IMR-90 (cell line): ENCODE data around the gene NTM. TPM values are rescaled to one million over a fixed set of nuclear protein-coding genes. Genes with fewer than 3 reads are reported as not detected.

Experiments used
- ATAC-seq: fragments of 200-7000 bp; cut with Tn5 transposase; 2 replicates; pipeline ENCODE4 v1.9.1; 2020; ENCODE audit warnings: low read depth, mild to moderate bottlenecking, moderate library complexity
- BruUV-seq: library from RNA; stranded (reverse); fragments of 400-500 nt; replicated peaks from 2 replicates; lab custom pipeline; 2021; lab: Mats Ljungman, UMichigan
- CTCF ChIA-PET: fragments of 300-600 bp; formaldehyde crosslinking; extraction: SDS; loops from one replicate; lab custom pipeline; 2021; ENCODE audit warnings: antibody characterized with exemption; lab: Yijun Ruan, JAX
- POLR2A ChIA-PET: fragments of 300-600 bp; sonication (Branson Sonifier 250); formaldehyde crosslinking; loops from one replicate; lab custom pipeline; 2022; ENCODE audit warnings: antibody characterized with exemption; ENCODE audit not compliant: unreplicated experiment; lab: Charles Lee
- DNase-seq: peaks from one replicate; pipeline ENCODE4 v3.0.0; 2013
- H2AFZ ChIP-seq: replicated peaks from 2 replicates; pipeline ENCODE3; 2013; ENCODE audit warnings: low read length, mild to moderate bottlenecking; ENCODE audit not compliant: poor library complexity
- H2AK5ac ChIP-seq: 2 replicates; pipeline ENCODE4 v1.6.1; 2013; ENCODE audit warnings: low read depth, low read length, inconsistent platforms
- H2AK9ac ChIP-seq: replicated peaks from 2 replicates; pipeline ENCODE3; 2013; ENCODE audit warnings: mild to moderate bottlenecking, low read depth, low read length, moderate library complexity; ENCODE audit not compliant: poor library complexity
- H2BK120ac ChIP-seq: 2 replicates; pipeline ENCODE4 v1.6.1; 2013; ENCODE audit warnings: low read depth, low read length, inconsistent platforms
- H2BK15ac ChIP-seq: 3 replicates; pipeline ENCODE4 v1.6.1; 2013; ENCODE audit warnings: low read depth, low read length, inconsistent platforms
- H2BK20ac ChIP-seq: 2 replicates; pipeline ENCODE4 v1.6.1; 2013; ENCODE audit warnings: low read depth, mild to moderate bottlenecking, inconsistent platforms, low read length, moderate library complexity
- H2BK5ac ChIP-seq: 2 replicates; pipeline ENCODE4 v1.6.1; 2013; ENCODE audit warnings: mild to moderate bottlenecking, low read depth, low read length, inconsistent platforms; ENCODE audit not compliant: poor library complexity, severe bottlenecking
- H3K14ac ChIP-seq: replicated peaks from 2 replicates; pipeline ENCODE4 v1.6.1; 2013; ENCODE audit warnings: low read depth, low read length, inconsistent platforms
- H3K18ac ChIP-seq: 2 replicates; pipeline ENCODE4 v1.6.1; 2013; ENCODE audit warnings: low read depth, low read length, control low read depth
- H3K23ac ChIP-seq: 2 replicates; pipeline ENCODE4 v1.6.1; 2013; ENCODE audit warnings: low read depth, low read length, inconsistent platforms
- H3K27ac ChIP-seq: 2 replicates; pipeline ENCODE4 v1.5.1; 2013; ENCODE audit warnings: mild to moderate bottlenecking, control low read depth, low read length; ENCODE audit not compliant: insufficient read depth
- H3K27me3 ChIP-seq: 2 replicates; pipeline ENCODE4 v1.6.1; 2013; ENCODE audit warnings: low read length; ENCODE audit not compliant: control insufficient read depth, insufficient read depth
- H3K36me3 ChIP-seq: 2 replicates; pipeline ENCODE4 v1.6.1; 2013; ENCODE audit warnings: low read length, mixed read lengths; ENCODE audit not compliant: control insufficient read depth, insufficient read depth
- H3K4ac ChIP-seq: 2 replicates; pipeline ENCODE4 v1.6.1; 2013; ENCODE audit warnings: low read depth, low read length, inconsistent platforms
- H3K4me1 ChIP-seq: 2 replicates; pipeline ENCODE4 v1.6.1; 2013; ENCODE audit warnings: low read length, mixed read lengths; ENCODE audit not compliant: control insufficient read depth, insufficient read depth
- H3K4me2 ChIP-seq: 2 replicates; pipeline ENCODE4 v1.6.1; 2013; ENCODE audit warnings: low read depth, mild to moderate bottlenecking, control low read depth, low read length, moderate library complexity
- H3K4me3 ChIP-seq: 2 replicates; pipeline ENCODE4 v1.5.1; 2013; ENCODE audit warnings: low read depth, mild to moderate bottlenecking, control low read depth, low read length, moderate library complexity; ENCODE audit not compliant: insufficient read depth
- H3K56ac ChIP-seq: 2 replicates; pipeline ENCODE4 v1.6.1; 2013; ENCODE audit warnings: low read length, inconsistent platforms; ENCODE audit not compliant: insufficient read depth; ENCODE audit errors: extremely low read depth
- H3K79me1 ChIP-seq, 2 experiments: 2 replicates each; pipeline ENCODE4 v1.6.1; 2013; ENCODE audit warnings: low read length in 2 of 2, inconsistent platforms in 1 of 2, low read depth in 1 of 2
- H3K9ac ChIP-seq: 2 replicates; pipeline ENCODE4 v1.6.1; 2013; ENCODE audit warnings: low read depth, low read length, control low read depth
- H3K9me1 ChIP-seq: 2 replicates; pipeline ENCODE4 v1.6.1; 2013; ENCODE audit warnings: low read length, inconsistent platforms; ENCODE audit not compliant: insufficient read depth
- H3K9me3 ChIP-seq: 2 replicates; pipeline ENCODE4 v1.6.1; 2013; ENCODE audit warnings: low read length; ENCODE audit not compliant: control insufficient read depth, insufficient read depth
- H4K20me1 ChIP-seq: 2 replicates; pipeline ENCODE4 v1.6.1; 2013; ENCODE audit warnings: low read length, inconsistent platforms; ENCODE audit not compliant: insufficient read depth
- H4K5ac ChIP-seq: 2 replicates; pipeline ENCODE4 v1.6.1; 2013; ENCODE audit warnings: mild to moderate bottlenecking, low read depth, low read length, control low read depth
- H4K8ac ChIP-seq, 2 experiments: 2 replicates each; pipeline ENCODE4 v1.6.1; 2013; ENCODE audit warnings: low read depth in 2 of 2, low read length in 2 of 2, control low read depth in 1 of 2, inconsistent platforms in 1 of 2
- H4K91ac ChIP-seq: 2 replicates; pipeline ENCODE4 v1.6.1; 2013; ENCODE audit warnings: low read depth, low read length, inconsistent platforms; ENCODE audit not compliant: insufficient read depth
- BHLHE40 ChIP-seq: fragments of 150-350 bp; IDR thresholded peaks from 2 replicates; pipeline ENCODE4 v1.6.1; 2016; ENCODE audit warnings: mild to moderate bottlenecking, low read depth, low read length
- CEBPB ChIP-seq: IDR thresholded peaks from 2 replicates; pipeline ENCODE4 v1.6.1; 2012; ENCODE audit warnings: low read depth, low read length, improper control_type of control experiment
- CHD1 ChIP-seq: IDR thresholded peaks from 2 replicates; pipeline ENCODE4 v1.6.1; 2012; ENCODE audit warnings: low read depth, low read length, improper control_type of control experiment
- FOS ChIP-seq: fragments of 150-350 bp; IDR thresholded peaks from 2 replicates; pipeline ENCODE4 v1.6.1; 2016; ENCODE audit warnings: low read depth, low read length
- MAFK ChIP-seq: IDR thresholded peaks from 2 replicates; pipeline ENCODE4 v1.6.1; 2012; ENCODE audit warnings: low read depth, low read length, improper control_type of control experiment
- MAZ ChIP-seq: IDR thresholded peaks from 2 replicates; pipeline ENCODE4 v1.6.1; 2012; ENCODE audit warnings: low read depth, mild to moderate bottlenecking, low read length, improper control_type of control experiment, moderate library complexity, borderline replicate concordance
- MXI1 ChIP-seq: IDR thresholded peaks from 2 replicates; pipeline ENCODE4 v1.6.1; 2012; ENCODE audit warnings: low read depth, mild to moderate bottlenecking, low read length, moderate library complexity, borderline replicate concordance
- NFE2L2 ChIP-seq: fragments of 150-350 bp; IDR thresholded peaks from 2 replicates; pipeline ENCODE4 v1.6.1; 2016; ENCODE audit warnings: low read depth, mild to moderate bottlenecking, low read length
- POLR2A ChIP-seq: IDR thresholded peaks from 2 replicates; pipeline ENCODE4 v1.6.1; 2012; ENCODE audit warnings: mild to moderate bottlenecking, low read depth, low read length
- RAD21 ChIP-seq: IDR thresholded peaks from 2 replicates; pipeline ENCODE4 v1.6.1; 2012; ENCODE audit warnings: low read length, improper control_type of control experiment
- RCOR1 ChIP-seq: IDR thresholded peaks from 2 replicates; pipeline ENCODE4 v1.6.1; 2012; ENCODE audit warnings: mild to moderate bottlenecking, low read length, improper control_type of control experiment; ENCODE audit not compliant: insufficient replicate concordance
- RFX5 ChIP-seq: IDR thresholded peaks from 2 replicates; pipeline ENCODE4 v1.8.0; 2012; ENCODE audit warnings: low read depth, mild to moderate bottlenecking, low read length, moderate library complexity
- SMC3 ChIP-seq: fragments of 150-350 bp; IDR thresholded peaks from 2 replicates; pipeline ENCODE4 v1.6.1; 2016; ENCODE audit warnings: low read depth, mild to moderate bottlenecking, antibody characterized with exemption, low read length, moderate library complexity
- USF2 ChIP-seq: fragments of 150-350 bp; IDR thresholded peaks from 2 replicates; pipeline ENCODE4 v1.6.1; 2017; ENCODE audit warnings: mild to moderate bottlenecking, antibody characterized with exemption, low read length, low read depth
- WGBS, 2 experiments: methylation state at CpG; one replicate each; pipeline versions ENCODE4 v1.1.5 to v1.1.7; 2013; ENCODE audit warnings: missing lambda C conversion rate in 2 of 2; ENCODE audit not compliant: insufficient read length in 1 of 2; ENCODE audit errors: extremely low coverage in 2 of 2; 5-methylcytosine and 5-hydroxymethylcytosine counted together
- dilution Hi-C: fragments of 300-500 bp; cut with HindIII; formaldehyde crosslinking; loops from one replicate; pipeline ENCODE4 v1.14.3; 2018; ENCODE audit warnings: low sequenced_read_pairs; ENCODE audit not compliant: unreplicated experiment
- in situ Hi-C: fragments of 300-500 bp; cut with MboI; formaldehyde crosslinking; loops from 3 replicates; pipeline ENCODE4 v1.14.3; 2019; ENCODE audit warnings: low sequenced_read_pairs, inconsistent platforms, mixed read lengths
- intact Hi-C: fragments of 100-400 bp; cut with micrococcal nuclease; formaldehyde crosslinking; loops from 2 replicates; pipeline ENCODE4 v1.10.0; 2022
- polyA plus RNA-seq, 3 experiments: library from polyadenylated mRNA; depleted of rRNA; stranded (reverse); fragments of >200 nt; gene quantifications; 2 replicates each; pipeline ENCODE4 v1.2.3, GENCODE V29; 2012; ENCODE audit warnings: low replicate concordance in 1 of 3
- total RNA-seq: library from RNA; depleted of rRNA; stranded (reverse); fragments of >200 nt; gene quantifications from 2 replicates; pipeline ENCODE4 v1.2.3, GENCODE V29; 2012
- TF ChIP-seq, protein P1 (sequence below): conservative IDR thresholded peaks from 2 replicates; pipeline ENCODE4 v1.5.1; 2012; ENCODE audit warnings: mild to moderate bottlenecking, low read depth, low read length, improper control_type of control experiment
- TF ChIP-seq, protein P2 (sequence below): fragments of 150-350 bp; IDR thresholded peaks from 2 replicates; pipeline ENCODE4 v1.6.1; 2016; ENCODE audit warnings: low read depth, mild to moderate bottlenecking, low read length, moderate library complexity, borderline replicate concordance

The NTM gene
- total and polyA plus RNA-seq, 2 of the 4 experiments (the other 2 are of a cell fraction), result 19.5 to 25.5 TPM

- Histone ChIP-seq H3K56ac (no peak overlapping the region), H4K20me1 (no peaks in the 10 kb centered on the region), H2BK20ac (no peak overlapping the region), H3K4me3 (no peak overlapping the region), H3K79me1 (no peaks in the 10 kb centered on the region), H3K4me2 (no peak overlapping the region), H3K4ac (no peak overlapping the region), H3K9ac (no peak overlapping the region), H2AK5ac (no peak overlapping the region), H2BK5ac (no peak overlapping the region), H3K36me3 (no peaks in the 10 kb centered on the region), H4K5ac (no peak overlapping the region), H2AFZ (no peak overlapping the region), H3K27me3 (no peaks in the 10 kb centered on the region), H2AK9ac (no peak overlapping the region), H3K27ac (no peak overlapping the region), H3K14ac (no peak overlapping the region), H3K23ac (no peak overlapping the region), H3K9me1 (no peaks in the 10 kb centered on the region), H2BK15ac (no peak overlapping the region), H3K9me3 (no peaks in the 10 kb centered on the region), H4K91ac (no peak overlapping the region), H3K18ac (no peak overlapping the region), H4K8ac (no peak overlapping the region), H2BK120ac (no peak overlapping the region), H3K4me1 (no peaks in the 10 kb centered on the region)
- DNase-seq (no peak), ATAC-seq (no peak)
- BruUV-seq, result no TSS peak
- no peak for TF ChIP-seq RFX5
- no peak for TF ChIP-seq POLR2A
- TF ChIP-seq NFE2L2, result no peak
- no peak for TF ChIP-seq MXI1
- TF ChIP-seq CHD1, result no peak
- no peak for TF ChIP-seq CEBPB
- no peak for TF ChIP-seq RAD21
- TF ChIP-seq, protein P1, sequence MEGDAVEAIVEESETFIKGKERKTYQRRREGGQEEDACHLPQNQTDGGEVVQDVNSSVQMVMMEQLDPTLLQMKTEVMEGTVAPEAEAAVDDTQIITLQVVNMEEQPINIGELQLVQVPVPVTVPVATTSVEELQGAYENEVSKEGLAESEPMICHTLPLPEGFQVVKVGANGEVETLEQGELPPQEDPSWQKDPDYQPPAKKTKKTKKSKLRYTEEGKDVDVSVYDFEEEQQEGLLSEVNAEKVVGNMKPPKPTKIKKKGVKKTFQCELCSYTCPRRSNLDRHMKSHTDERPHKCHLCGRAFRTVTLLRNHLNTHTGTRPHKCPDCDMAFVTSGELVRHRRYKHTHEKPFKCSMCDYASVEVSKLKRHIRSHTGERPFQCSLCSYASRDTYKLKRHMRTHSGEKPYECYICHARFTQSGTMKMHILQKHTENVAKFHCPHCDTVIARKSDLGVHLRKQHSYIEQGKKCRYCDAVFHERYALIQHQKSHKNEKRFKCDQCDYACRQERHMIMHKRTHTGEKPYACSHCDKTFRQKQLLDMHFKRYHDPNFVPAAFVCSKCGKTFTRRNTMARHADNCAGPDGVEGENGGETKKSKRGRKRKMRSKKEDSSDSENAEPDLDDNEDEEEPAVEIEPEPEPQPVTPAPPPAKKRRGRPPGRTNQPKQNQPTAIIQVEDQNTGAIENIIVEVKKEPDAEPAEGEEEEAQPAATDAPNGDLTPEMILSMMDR, result no peak
- no peak for TF ChIP-seq BHLHE40
- no peak for TF ChIP-seq SMC3
- no peak for TF ChIP-seq MAFK
- no peak for TF ChIP-seq USF2
- TF ChIP-seq RCOR1, result no peak
- TF ChIP-seq, protein P2, sequence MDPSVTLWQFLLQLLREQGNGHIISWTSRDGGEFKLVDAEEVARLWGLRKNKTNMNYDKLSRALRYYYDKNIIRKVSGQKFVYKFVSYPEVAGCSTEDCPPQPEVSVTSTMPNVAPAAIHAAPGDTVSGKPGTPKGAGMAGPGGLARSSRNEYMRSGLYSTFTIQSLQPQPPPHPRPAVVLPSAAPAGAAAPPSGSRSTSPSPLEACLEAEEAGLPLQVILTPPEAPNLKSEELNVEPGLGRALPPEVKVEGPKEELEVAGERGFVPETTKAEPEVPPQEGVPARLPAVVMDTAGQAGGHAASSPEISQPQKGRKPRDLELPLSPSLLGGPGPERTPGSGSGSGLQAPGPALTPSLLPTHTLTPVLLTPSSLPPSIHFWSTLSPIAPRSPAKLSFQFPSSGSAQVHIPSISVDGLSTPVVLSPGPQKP, result no peak
- no peak for TF ChIP-seq FOS
- no peak for TF ChIP-seq MAZ
- CTCF ChIA-PET, result no interaction called here
- no CpG with 5 or more reads among the region's 5 CpGs for WGBS, 2 experiments
- POLR2A ChIA-PET, result no interaction called here
- intact Hi-C loops (no loop called here), in situ Hi-C loops (no loop called here), dilution Hi-C loops (no loop called here)
Observed at GRCh38 chr11:131354251-131354701, 16.1 kb upstream of the NTM start.
